HG03442 (cell line): ENCODE results near the gene CTNNA2.

ENCODE experiments used
- ATAC-seq: cut with Tn5 transposase; IDR thresholded peaks from one replicate; pipeline ENCODE4 v1.9.1; 2021; ENCODE audit warnings: mild to moderate bottlenecking, moderate library complexity; ENCODE audit not compliant: unreplicated experiment

Gene CTNNA2

DNA sequence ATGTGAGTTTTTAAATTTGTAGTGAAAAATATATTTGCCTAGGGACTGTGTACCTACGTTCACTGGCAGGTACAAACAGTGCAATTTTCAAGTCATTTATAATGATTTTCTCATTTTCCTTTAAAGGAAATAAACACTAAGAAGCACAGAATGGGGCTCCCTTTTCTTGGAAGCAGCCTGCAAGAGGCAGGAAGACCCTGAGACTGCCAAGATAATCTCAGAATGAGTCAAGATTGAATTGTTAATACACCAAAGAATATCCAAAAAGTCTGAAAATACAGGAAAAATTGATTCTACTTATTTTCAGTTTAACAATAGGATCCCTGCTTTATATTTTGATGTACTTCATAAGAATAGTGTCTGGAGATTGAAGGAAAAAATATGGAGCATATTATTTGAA, 331.2 kb downstream of the CTNNA2 start:
- no peak for ATAC-seq

DNA sequence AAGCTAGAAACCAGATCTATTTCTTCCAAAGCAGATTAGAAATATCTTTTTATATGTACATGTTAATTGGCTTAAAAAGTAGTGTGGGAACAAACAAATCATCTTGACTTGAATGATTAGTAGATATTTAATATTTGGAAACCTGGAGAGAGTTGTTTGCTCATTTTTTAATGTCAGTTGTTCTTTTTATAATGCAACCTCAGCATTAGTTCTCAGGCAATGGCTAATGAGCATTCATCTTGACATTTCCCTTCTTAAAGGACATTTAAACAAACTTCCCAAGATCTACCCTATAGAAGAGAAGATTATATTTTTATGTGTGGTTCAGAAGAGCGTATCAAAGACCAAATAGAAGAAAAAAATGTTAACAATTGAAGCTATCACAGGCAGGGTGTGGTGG, 334.0 kb downstream of the CTNNA2 start:
- ATAC-seq = no peak

DNA sequence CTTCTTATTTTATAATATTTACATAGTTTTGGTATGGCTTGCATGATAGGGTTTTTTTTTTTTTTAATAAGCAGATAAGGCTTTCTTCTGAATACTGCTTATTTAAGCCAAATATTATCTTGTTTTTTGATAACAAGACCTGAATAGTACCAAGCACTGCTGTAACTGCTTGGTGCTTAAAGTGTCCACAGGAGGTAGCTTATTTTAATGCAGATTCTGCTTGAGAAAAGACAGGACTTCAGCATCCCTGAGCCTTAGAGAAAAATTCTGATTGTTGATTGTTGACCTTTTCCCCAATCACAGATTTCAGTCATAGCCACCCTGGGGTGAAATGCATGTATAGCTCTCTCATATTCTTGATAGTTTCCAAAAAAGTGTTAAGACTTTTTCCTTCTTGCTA, 336.4 kb downstream of the CTNNA2 start:
- no peak for ATAC-seq

DNA sequence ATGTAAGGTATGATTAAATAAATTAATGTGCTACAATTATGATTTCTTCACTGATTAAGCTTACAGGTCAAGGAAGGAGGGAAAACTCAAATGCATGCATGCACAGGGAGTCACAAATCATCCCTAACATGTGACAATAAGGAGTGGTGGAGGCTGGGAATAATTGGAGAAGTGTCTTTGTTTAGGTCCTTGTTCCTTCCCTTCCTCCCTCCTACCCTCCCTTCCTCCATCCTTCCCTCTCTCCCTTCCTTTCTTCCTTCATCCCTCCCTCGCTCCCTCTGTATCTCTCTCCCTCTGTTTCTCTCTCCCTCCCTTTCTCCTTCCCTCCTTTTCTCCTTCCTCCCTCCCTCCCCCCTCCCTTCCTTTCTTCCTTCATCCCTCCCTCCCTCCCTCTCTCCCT, 337.1 kb downstream of the CTNNA2 start:
- no peak for ATAC-seq

DNA sequence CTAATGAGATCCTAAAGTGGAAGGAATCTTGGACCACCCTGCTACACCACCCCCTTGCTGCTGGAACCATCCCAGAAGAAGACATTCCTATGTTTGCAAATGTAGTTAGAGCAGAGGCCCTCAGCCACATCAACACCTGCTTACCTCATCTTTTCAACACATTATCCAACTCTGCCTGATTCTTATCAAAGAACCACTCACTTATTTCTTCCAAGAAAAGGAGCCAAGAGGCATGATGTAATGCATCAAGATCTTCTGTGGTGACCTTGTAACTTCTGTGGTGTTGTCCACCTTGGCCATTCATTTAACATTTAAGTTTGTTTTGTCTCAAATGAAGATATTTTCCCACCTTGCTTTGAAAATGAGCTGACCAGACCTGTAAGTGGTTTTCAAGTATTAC, 338.1 kb downstream of the CTNNA2 start:
- no peak for ATAC-seq

DNA sequence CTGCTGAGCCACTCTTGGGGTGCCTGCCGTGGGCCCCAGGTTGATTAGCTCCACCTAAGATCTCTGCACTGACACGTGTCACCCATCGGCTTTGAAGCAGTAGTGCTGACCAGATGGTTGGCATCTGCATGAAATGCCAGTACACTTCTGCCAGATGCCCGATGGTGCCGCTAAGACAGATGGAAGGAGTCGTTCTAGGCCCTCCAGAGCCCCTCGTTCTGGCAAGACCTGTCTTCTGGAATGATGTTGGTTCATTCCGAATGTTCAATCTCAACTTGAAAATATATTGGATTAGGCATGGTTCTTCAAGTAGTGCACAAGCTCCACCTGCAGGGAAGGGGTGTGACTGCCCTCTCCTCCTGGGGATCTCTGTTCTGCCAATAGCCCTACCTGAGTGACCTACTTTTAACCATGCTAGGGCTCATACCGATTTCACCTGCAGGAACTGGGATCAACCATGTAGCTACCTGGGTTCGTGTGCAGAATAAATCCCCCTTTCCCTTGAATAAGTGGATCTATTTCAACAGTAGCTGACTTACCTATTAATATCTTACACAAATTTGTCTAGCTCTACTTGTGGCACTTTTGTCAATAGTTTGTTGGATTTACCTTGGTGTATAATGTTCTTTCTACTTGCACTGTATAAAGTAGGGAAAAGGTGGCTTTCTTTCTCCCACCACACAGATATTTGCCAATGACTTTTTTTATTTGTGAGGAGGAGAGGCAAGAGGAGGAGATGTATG, 342.6 kb downstream of the CTNNA2 start:
- ATAC-seq = no peak

DNA sequence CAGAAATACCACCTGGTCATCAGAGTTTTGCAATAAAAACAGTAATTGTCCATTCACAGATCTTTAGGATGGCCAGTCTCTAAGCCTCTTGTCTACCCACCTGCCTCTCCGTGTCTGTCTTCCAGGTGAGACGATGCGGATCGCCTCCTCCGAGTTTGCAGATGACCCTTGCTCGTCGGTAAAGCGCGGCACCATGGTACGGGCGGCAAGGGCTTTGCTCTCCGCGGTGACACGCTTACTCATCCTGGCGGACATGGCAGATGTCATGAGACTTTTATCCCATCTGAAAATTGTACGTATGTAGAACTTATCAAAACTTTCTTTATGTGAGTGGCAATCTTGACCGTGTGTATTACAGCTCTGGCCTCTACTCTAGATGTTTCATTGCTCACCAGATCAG, 345.0 kb downstream of the CTNNA2 start:
- no peak for ATAC-seq

DNA sequence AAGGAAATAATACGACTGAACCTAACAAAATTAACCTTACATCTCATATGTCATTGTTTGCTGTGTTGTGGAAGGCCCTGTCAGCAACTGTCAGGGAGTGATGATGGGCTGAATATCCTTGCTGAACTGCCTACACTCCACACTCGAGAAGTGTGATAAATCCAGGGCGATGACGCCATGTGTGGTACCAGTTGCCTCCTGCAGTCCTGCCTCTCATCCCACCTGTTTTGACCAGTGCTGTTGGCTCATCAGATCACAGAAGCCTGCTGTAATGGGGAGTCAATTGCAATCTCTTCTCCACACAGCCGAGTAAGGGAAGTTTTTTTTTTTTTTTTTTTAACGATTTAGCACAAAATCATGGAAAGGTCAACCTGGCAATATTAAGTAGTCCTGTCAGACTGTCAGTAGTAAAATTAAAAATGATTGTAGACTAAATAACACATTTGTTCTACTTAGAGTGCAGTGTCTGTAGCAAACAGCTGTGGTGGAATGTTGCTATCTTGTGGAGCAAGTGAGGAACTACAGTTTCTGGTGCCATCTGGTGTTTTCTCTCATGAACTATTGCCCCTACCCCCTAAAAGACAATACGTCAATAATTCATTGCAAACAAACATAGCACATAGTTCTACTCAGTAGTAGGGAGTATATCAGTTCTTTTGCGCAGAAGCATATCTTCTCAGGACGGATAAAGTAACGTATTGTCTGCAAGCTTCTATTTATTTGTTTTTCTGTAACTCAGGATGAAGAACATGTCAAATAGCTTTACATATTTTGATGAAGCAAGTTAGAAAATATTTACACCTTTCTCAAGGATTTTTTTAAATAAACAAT, 347.6 kb downstream of the CTNNA2 start:
- no peak for ATAC-seq

DNA sequence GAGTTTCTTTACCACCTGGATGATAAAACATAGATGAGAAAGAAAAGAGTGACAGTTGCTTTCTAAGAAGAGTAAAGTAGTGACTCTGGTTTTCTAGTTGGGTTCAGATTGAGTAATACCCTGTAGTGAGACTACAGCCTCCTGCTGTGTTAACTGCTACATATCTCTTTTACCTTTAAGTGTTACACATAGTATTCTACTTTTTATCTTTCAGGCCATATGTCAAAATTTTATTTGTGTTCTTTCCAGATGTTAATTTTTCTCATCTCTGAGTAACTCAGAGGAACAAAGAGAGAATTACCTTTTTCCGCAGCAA, 348.2 kb downstream of the CTNNA2 start:
- no peak for ATAC-seq

DNA sequence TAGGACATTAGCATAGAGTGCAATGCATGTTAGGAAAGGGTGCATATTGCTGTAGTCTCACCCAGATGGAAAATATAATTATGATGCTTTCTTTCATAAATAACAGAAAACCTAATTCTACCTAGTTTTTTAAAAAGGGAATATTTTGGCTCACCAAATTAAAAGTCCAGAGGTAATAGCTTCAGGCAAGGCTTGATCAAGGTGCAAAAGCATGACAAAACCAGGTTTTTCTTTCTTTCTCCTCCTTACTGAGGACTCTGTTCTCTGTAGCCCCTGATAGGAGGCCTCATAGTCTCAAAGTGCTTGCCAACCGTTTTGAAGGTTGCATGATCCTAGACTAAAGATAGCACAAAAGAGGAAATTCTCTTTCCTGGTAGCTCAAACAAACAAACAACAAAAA, 349.9 kb downstream of the CTNNA2 start:
- ATAC-seq = no peak

DNA sequence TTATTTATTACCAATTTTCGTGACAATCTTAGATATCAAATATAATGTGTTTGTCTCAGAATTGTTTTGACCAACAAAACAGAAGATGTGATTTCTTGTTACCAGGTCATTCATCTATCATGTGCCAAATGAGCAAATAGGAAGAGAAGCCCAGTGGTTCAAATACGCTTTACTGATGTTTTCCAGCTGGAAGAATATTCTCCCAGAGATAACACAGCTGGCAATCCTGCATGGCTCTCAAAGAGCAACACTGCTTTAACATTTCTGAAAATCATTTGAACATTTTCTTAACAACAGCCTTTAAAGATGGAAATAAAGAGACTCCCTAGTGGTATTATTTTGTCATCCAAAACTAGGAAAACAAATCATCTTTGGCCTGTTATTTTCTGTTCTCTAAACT, 359.8 kb downstream of the CTNNA2 start:
- no peak for ATAC-seq

DNA sequence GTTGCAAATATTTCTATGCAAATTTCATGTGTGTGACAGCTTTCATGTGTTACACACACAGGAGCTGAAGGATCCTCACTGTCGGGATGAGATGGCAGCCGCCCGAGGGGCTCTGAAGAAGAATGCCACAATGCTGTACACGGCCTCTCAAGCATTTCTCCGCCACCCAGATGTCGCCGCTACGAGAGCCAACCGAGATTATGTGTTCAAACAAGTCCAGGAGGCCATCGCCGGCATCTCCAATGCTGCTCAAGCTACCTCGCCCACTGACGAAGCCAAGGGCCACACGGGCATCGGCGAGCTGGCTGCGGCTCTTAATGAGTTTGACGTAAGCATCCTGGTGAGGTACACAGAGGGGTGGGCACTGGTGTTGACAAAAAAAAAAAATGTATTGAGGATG, 361.2 kb downstream of the CTNNA2 start:
- ATAC-seq = no peak

DNA sequence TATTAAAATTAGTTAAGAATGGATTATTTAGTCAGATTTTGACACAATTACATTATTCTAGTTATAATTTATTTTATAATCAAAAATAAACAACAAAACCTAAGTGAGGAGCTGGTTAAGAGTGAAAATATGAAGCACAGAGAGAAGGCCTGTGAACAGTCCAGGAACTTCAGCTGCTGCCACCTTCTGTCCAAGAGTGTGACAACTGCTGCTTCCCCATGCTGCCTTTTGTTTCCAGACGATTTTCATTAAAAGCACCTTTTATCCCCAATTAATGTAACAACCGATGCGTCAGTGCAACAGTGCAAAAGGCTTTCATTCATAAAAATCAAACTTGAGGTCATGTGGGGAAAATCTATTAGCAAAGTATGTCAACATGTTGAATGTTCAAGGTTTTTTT, 363.6 kb downstream of the CTNNA2 start:
- ATAC-seq = no peak

DNA sequence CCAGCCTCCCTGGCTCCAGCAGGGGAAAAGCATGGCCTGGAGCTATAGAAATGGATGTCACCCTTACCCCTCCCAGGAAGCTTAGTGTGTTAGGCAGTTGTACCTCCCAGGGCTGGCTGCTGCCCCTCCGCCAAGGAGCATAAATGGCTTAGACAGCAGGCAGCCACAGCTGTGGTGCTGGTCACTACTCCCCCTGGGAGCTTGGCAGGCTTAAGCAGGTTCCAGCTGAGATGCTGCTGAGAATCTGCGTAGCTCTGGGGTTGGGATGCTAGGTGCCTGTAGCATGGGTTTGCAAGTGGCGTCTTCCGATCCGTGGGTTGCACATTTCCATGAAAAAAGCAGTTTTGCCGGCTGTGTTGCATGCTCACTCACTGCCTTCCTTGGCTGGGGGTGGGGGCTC, 369.7 kb downstream of the CTNNA2 start:
- no peak for ATAC-seq

DNA sequence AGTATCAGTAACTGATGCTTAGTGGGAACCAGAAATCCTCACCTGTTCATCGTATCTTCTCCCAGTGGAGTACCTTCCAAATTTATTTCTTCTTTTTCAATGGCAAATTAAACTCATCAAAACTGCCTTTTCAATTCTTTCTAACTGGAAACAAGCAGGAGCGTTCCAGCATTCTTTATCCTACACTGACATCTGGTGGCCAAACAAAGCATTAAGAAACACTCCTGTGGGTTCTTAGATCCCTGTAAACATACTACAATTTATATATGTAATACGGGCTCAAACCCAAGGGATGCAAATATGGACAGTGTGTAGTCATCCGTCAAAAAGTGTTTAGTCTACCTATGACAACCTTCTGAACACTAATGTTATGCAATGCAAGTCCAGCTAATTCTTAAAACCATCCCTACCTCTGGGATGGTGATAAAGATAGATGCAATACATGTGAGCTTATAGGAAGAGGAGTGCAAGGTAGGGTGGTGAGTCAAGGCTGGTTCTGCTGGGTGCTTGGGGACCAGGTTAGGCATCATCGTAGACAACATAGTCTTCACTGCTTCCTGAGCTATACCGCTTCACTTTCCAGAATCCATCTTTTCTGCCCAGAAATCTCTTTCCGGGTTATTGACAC, 375.0 kb downstream of the CTNNA2 start:
- ATAC-seq = peak; percentile 76

DNA sequence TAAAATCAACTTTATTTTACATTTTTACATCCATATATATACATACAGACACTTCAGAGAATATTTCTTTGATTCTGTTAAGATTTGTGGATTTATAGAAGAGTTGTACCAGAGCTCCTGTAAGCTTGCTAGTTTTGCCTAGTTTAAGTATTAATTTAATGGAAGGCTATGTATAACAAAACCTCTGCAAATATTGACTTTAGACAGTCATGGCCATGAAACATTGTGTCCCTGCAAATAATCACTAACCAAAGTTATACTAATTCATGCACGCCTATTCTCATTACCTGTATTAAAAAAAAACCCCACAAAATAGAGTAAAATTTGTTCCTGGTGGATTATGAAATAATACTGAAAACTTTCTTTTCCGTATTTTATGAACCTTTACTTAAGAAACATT, 379.3 kb downstream of the CTNNA2 start:
- ATAC-seq = no peak

DNA sequence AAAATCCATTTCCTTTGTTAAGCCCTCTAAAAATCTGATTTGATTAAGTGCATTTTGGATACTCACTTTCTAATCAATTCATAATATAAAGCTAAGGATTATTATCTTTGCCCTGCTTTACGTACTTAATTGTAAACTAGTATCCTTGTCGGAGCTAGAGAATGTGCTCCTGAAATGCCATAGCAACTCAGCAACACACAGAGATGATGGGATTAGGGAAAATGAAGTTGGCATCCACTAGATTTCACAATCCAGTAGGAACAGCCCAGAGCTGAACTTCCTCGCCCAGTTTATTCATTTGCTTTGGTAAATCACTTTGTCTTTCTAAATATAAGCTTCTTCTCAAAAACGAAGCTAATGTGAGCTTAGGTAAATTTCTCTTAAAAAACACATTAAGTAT, 386.3 kb downstream of the CTNNA2 start:
- ATAC-seq = no peak

DNA sequence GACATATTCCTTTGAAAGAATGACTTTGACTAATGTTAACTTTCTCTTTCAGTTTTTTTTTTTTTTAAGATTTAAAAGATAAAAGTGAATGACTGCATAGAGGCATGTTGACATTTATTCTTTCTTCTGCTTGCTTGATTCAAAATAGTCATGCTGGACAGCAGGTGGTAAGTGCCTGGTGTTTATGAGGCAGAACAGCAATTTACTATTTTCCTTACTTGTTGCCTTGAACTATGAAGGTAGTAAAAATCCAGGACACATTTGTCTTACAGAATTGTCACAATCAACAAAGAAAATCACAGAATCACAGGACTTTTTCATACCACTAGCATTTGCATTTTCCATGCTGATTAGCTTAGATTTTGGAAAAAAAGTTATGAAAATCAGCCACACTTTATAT, 388.3 kb downstream of the CTNNA2 start:
- ATAC-seq = no peak

DNA sequence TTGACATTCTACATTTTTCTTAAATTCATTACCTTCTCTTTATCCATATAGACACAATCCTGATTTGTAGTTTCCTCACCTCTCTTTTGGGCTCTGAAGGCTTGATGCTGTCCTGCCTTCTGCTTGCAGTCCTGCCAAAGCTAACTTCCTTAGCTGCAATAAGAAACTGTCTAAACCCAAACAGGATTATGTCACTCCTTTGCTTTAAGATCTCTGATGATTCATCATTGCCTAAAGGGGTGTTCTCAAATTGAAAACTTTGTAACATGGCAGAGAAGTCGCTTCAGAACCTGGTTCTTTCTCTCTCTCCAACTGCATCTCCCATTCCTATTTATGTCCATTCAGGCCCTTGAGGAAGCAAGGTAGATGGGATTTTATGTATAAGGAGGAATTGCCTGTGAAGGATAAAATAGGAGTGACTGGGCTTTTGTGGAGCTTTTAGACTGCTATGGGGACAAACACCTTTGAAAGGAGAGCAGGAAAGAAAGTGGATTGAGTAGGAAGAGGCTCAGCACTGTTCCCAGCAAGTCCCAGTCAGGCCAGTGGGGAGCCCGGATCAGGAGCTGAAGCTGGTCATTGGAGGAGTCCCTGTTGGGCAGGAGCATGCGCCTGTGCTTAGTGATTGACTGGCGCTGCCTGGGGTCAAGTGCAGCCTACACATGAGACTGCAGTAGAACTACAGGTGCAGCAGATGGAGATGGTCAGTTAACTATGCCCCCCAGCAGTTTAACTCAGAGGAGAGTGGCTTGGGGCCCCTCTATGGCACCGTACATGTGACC, 390.6 kb downstream of the CTNNA2 start:
- no peak for ATAC-seq

DNA sequence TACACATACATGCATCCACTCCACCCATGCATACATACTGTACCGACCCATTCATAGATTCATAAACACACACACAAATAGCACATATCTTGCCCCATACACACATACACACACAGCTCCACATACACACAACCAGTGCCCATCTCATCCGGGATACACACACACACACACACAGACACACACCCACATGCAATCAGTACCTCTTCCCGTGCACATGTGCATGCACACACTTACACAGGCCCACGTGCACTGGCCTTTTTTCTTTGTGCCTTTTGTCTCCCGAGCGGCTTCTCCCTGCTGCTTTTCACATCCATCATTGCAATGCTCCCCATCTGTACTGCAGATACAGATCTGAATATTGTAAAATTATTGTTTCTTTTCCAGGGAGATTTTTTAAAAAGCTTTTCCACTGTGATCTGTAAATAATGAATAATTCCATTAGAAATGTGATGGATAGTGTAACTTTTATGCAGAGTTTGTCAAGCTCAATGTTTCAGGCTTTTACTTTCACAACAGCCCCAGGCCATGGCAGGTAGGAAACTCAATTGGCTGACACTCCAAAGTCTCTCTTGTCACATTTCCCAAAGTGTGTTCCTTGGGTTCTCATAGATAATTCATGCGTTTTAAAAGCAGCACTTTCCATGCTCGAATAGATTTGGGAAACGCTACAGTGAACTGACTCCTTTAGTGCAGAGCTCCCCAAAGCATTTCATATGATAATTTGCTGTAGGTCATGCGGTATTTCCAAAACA, 393.5 kb downstream of the CTNNA2 start:
- no peak for ATAC-seq

DNA sequence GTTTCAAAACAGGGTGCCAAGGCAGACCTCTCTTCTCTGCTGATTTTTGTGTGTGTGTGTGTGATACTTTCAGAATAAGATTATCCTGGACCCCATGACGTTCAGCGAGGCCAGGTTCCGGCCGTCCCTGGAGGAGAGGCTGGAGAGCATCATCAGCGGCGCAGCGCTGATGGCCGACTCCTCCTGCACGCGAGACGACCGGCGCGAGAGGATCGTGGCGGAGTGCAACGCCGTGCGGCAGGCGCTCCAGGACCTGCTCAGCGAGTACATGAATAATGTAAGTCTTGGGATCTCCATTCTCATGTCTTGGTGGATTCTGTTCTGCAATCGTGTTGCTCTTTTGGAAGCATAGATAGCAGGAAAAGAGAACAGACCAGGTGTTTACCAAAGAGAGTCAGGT, 396.7 kb downstream of the CTNNA2 start:
- ATAC-seq = no peak
